ENCODE data around the gene EXOC2.

DNA sequence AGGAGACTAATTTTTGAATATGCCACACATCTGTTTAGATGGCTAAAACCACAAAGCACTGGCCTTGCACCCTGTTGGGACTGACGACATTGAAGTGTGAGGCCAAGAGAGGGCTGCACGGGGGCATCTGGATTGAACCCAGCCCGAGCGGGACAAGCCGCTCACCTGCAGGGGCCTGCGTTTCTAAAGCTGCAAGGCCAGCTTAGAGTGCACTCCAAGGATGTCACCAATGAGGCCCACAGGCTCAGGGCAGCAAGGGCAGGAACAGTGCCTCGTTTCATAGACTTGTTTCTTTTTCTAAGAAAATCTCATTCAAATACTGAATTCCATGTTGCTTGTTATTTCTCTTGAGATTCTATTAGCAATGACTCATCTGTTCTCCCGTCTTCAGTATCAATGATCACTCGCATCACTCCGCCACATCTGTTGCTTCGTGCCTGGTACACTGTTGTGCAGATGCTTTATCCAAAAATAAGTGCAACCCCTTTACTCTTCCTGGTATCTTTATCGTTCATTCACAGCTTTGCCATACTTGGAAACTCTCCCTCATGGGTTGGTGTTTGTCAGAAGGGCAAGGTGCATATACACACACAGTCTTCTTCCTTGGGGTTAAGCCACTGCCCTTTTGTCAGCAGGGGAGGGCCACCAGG, 181.3 kb downstream of the EXOC2 start:
- TF ChIP-seq PAX5 (IDR thresholded peaks at IDR 0.05; ENCODE audit: insufficient read depth, low read length, severe bottlenecking) (no peak), POLR2A (IDR thresholded peaks at IDR 0.05; ENCODE audit: low read depth, low read length) (no peak), POLR2AphosphoS5 (IDR thresholded peaks at IDR 0.05; ENCODE audit: low read depth, low read length) (no peak), POU2F2 (IDR thresholded peaks at IDR 0.05; ENCODE audit: low read depth, low read length) (no peak)
